Fibroblast of pulmonary artery (primary cell): ENCODE data around the gene CCNL1.

Experiments
- DNase-seq: peaks from one replicate; pipeline ENCODE4 v3.0.0-alpha.2; 2010; ENCODE audit warnings: low read depth
- H3K4me3 ChIP-seq: replicated peaks from 2 replicates; pipeline ENCODE4 v1.5.1; 2011; ENCODE audit warnings: low read depth, mild to moderate bottlenecking, control low read depth, low read length, moderate library complexity
- TF ChIP-seq, protein P1 (sequence below): IDR thresholded peaks from 2 replicates; pipeline ENCODE4 v1.5.1; 2011; ENCODE audit warnings: mild to moderate bottlenecking, control low read depth, low read length, inconsistent platforms; ENCODE audit errors: missing control alignments

Gene CCNL1

DNA sequence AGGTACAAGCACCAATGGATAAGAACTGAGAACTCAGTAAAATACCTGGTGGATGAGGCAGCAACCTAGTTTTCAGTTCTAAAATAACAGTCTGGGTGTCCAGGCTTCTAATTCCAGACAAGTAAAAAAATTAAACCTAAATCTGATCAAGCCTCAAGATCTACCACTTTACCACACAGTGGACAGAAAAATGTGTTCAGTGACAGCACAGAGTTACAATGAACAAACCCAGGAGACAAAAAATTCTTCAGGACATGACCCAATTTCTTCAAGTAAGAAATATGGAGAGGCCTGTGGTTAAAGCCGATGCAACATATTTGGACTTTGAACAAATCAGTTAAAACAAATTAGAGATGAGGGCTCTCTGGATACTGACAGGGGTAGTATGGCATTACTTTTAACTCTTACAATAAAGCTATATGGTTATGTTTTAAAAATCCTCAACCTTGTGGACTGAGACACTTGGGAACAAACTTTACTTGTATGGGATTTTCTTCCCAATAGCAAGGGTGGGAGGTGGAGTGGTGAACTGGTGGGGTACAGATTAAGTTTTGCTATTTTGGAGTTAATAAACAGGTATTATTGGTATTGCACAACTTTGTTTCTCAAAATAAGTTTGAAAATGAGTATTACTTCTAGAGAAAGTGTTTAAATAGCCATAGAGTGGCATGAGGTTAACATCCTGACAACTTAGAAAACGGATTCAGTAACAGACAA lies 14.2 kb downstream of the CCNL1 start:
- no peak for DNase-seq
- TF ChIP-seq, protein P1, sequence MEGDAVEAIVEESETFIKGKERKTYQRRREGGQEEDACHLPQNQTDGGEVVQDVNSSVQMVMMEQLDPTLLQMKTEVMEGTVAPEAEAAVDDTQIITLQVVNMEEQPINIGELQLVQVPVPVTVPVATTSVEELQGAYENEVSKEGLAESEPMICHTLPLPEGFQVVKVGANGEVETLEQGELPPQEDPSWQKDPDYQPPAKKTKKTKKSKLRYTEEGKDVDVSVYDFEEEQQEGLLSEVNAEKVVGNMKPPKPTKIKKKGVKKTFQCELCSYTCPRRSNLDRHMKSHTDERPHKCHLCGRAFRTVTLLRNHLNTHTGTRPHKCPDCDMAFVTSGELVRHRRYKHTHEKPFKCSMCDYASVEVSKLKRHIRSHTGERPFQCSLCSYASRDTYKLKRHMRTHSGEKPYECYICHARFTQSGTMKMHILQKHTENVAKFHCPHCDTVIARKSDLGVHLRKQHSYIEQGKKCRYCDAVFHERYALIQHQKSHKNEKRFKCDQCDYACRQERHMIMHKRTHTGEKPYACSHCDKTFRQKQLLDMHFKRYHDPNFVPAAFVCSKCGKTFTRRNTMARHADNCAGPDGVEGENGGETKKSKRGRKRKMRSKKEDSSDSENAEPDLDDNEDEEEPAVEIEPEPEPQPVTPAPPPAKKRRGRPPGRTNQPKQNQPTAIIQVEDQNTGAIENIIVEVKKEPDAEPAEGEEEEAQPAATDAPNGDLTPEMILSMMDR = no peak
- no peak overlapping the region for H3K4me3 ChIP-seq

DNA sequence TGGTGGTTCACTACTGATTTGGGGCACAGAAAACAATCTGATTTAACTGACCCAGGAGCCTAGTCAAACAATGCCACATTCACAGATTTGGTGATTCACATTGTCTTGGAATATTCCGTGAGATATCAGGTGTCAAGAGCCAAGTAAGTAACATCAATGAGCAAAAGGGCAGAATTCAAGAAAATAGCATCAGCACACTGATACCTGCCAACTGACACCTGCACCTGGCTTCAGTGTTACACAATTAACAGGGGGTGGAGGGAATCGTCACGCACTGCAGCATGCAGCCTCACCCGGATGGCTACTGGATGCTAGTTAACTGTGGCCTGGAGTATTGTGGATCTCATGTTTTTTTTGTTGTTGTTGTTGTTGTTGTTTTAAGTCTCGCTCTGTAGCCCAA lies 17.6 kb downstream of the CCNL1 start:
- no peak overlapping the region for H3K4me3 ChIP-seq
- TF ChIP-seq, protein P1 = no peak
- no peak for DNase-seq

DNA sequence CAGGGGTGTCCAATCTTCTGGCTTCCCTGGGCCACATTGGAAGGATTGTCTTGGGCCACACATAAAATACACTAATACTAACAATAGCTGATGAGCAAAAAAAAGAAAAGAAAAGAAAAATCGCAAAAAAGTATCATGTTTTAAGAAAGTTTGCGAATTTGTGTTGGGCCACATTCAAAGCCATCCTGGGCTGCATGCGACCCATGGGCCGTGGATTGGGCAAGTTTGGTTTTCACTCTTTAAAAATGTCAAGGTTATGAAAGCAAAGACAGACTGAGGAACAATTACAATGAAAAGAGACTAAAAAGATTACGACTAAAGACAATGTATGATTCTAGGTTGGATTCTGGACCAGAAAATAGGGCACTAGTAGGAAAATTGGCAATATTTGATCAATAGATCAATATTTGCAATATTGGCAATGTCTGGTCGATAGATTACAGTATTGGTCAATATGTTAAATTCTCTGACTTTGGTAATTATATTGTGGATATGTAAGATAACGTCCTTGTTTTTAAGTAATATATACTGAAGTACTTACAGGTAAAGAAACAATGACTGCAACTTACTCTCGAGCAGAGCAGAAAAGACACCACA lies 19.9 kb downstream of the CCNL1 start:
- H3K4me3 ChIP-seq = no peak overlapping the region
- DNase-seq = no peak
- TF ChIP-seq, protein P1 = no peak

DNA sequence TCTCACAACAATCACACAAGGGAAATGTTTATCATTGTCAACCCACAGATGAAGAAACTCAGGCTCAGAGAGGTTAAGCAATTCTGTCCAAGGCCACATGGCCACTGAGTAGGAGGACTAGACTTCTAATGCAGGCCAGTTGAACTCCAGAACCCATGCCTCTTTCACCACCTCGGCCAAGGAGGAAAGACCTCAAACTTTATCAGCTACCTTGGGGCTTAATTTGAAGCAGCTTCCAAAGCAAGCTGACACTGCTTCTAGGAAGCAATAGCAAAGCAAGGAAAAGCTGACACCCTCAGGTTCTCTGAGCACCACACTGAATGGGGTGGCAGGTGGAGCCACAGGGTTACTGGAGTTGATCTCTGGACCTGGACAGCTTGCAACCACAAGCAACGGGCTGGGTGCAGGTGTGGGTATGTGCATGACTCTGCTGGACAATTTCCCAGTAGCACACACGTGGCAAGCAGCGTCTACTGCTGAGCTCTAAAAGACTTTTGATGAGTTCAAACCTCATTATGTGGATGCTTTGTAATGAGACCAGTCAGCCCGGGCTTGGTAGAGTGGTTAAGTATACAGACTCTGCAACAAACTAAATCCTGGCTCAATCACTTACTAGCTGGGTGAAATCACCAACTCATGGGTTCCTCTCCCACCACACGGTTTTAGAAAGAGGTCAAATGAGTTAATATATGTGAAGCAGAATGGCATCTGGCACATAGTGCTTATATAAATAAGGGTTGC lies 23.1 kb downstream of the CCNL1 start:
- TF ChIP-seq, protein P1 = no peak
- peak; percentile 70 for DNase-seq

DNA sequence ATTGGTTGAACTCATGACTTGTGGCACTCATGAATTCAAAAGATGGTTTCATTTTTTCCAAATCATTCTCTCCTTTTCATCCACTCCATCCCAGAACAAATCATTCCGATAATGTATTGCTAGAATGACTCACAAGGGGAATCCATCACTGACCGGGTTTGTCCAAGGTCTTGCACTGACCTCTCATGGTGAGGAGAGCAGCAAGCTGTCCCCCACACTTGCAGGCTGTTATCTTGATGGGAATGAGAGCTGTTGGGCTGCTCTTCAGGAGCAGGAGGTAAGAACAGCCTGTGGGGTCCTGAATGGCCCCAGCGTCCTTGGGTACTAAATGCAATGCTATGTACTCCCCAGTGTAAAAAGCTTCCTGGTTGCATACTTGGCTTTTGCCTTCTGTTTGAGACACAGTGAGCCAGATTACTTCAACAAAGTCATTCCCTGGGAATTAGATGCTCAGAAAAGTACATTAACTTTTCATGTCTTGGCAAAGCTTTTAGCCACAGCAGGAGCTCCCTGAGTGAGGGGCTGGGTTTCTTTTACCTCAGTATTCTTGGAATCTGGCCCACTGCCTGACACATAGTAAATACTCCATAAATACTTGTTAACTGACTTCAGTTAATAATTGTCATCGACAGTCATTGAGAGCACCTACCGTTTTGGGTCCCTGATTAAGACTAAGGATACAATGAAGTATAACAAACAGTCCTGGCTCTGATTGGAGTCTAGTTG lies 24.1 kb downstream of the CCNL1 start:
- H3K4me3 ChIP-seq = no peak overlapping the region
- TF ChIP-seq, protein P1 = peak; percentile 30
- DNase-seq = peak; percentile 73

More for the DNA sequence above, 23.1 kb downstream of the CCNL1 start:
- no peak overlapping the region for H3K4me3 ChIP-seq

DNA sequence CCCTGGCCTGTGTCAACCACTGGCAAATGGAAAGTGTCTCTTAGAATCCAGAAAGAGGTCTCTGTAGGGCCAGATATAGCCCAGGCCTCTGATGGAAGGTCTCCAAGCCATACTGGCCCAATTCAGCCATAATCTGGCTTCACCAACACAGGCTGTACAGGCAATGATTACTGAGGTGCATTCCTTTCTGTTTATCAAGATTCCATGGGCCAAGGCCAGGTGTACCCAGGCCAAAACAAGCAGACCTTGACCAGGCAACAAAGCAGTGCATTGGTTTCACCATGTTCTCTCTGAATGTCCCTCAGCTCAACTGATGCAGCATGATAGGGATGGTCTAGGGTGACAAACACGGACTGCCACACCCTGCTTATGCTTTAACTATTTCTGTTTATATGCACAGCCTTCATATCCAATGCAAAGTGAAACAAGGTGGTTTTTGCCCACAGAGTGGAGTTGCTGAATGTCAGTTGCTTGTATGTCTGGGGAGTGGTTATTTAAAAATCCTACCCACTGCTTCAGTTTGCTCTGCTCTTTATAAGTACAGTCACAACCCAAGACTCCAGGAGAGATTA lies 25.2 kb downstream of the CCNL1 start:
- no peak overlapping the region for H3K4me3 ChIP-seq
- no peak for DNase-seq
- TF ChIP-seq, protein P1 = no peak
